GM19351 (cell line): Measurements from ENCODE around the gene REEP1.
"Not testable (repeated sequence)": the region's sequence is repeated elsewhere in the genome, so short reads cannot be mapped to it uniquely, and the experiment has no call there.

ENCODE experiments used
- ATAC-seq: cut with Tn5 transposase; IDR thresholded peaks from one replicate; pipeline ENCODE4 v1.9.1; 2021; ENCODE audit warnings: mild to moderate bottlenecking, moderate library complexity; ENCODE audit not compliant: unreplicated experiment

Gene REEP1

DNA sequence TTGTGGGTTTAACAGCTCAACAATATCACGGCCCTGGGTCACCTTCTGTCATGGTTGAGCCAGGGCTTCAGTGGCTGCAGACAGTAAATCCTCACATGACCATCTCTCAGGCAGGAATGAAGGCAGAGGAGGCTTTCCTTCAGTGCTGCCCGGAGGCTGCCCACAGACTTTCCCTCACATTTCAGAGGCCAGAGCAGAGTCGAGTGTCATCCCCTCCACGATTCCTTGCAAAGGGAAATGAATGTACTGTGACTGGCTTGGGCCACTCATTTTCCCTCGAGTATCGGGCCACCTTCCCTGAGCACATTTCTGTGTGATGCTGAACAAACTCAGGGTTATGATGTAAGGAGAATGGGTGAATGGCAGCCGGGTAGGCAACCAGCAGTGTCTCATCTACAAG is 10.0 kb upstream of the REEP1 start:
- ATAC-seq: no peak

DNA sequence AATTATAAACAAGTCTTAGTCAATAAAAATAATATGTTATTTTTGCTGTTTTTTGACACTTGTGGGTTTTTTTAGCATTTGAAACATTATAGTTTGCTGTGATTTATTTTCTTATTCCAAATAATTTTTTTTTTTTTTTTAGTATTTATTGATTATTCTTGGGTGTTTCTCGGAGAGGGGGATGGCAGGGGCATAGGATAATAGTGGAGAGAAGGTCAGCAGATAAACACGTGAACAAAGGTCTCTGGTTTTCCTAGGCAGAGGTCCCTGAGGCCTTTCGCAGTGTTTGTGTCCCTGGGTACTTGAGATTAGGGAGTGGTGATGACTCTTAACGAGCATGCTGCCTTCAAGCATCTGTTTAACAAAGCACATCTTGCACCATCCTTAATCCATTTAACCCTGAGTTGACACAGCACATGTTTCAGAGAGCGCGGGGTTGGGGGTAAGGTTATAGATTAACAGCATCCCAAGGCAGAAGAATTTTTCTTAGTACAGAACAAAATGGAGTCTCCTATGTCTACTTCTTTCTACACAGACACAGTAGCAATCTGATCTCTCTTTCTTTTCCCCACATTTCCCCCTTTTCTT is 8.5 kb upstream of the REEP1 start:
- ATAC-seq: not testable (repeated sequence)

DNA sequence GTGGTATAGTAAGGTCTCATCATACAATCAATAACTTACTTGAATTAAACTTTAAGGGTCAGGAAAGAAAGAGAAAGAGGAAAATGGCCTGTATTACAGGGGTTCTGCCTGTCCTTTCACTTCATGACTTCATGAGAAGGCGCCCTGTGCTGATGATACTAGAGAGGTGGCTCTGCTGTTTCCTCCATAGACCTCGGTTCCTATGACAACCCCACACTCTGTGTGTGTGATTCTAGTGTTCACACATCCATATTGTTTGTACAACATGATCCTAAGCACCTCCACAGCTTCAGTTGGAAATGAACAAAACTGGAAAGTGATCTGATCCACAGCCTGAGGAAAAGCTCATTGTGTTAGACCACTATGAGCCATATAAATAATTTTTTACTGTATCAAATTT is 7.0 kb upstream of the REEP1 start:
- ATAC-seq: no peak

DNA sequence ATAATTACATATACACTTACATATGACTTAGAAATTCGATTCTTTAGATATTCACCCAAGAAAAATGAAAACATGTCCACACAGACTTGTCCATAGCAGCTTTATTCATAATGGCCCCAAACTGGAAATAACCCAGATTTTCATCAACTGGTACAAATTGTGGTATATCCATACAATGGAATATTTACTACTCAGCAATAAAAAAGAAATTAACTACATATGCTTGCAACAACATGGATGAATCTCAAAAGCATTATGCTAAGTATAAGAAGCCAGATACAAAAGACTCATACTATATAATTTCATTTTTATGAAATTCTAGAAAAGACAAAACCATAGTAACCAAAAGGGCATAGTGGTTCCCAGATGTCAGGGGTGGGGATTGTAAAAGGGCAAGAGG is 5.1 kb upstream of the REEP1 start:
- no peak for ATAC-seq

DNA sequence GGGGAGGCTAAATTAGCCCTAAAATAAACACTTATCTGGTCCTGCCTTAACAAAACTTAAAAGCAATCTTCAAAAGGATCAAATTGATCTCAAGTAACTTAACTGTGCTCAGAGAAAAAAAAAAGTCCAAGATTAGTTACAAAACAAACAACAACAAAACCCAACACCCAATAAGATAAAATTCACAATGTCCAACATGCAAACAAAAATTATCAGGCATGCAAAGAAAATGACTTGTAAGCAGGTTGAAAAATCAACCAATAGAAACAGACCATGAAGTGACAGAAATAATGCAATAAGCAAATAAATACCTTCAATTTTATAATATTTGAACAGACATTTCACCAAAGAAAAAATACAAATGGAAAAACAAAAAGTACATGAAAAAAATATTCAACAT is 4.0 kb upstream of the REEP1 start:
- ATAC-seq: no peak

DNA sequence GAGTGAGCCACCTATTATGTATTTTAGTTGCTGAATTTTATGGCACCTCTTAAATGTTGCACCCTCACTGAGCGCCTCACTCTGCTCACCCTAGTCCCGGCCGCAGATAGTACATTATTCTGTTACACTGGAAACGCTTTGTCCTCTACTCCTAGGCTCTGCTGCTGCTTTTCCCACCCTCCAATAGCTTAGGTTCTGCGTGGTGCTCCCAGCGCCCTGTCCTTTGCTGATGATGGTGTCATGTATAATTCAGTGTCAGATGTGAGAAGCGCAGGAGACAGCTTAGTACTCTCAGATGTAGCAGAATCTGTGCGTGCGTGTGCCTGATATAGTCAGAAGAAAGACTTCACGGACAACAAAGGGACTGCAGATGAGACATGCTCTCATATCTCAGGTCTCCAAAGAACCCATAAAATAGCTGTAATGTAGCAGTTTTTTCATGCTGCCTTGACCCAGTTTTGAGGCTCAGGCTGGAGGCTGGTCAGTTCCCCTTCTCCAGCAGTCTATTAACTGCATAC is 1.4 kb upstream of the REEP1 start:
- no peak for ATAC-seq

DNA sequence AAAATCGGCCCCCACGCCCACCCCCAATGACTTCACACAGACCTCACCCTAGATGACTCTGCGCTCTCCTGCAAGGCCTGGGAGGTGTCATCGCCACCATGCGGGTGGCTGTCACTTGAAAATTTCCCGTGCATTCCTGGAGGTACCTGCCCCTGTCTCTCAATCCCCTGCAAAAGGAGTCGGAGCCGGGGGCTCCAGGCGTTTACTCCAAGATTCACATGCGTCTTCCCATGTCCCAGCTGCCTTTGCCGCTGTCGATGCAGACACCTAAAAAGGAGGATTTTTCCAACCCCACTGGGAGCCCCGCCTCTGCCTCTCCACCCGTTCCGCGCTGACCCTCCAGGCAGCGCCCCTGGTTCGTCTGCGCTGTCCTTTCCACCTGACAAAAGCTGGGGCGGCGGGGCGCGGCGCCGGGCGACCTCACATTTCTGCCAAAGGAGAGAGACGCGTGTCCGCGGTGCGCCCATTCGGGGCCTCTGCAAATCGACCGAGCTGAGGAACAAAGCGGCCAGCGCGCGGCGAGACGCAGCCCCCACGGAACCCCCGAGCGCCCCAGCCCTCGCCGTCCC is 667 bp downstream of the REEP1 start:
- peak; percentile 9 for ATAC-seq

DNA sequence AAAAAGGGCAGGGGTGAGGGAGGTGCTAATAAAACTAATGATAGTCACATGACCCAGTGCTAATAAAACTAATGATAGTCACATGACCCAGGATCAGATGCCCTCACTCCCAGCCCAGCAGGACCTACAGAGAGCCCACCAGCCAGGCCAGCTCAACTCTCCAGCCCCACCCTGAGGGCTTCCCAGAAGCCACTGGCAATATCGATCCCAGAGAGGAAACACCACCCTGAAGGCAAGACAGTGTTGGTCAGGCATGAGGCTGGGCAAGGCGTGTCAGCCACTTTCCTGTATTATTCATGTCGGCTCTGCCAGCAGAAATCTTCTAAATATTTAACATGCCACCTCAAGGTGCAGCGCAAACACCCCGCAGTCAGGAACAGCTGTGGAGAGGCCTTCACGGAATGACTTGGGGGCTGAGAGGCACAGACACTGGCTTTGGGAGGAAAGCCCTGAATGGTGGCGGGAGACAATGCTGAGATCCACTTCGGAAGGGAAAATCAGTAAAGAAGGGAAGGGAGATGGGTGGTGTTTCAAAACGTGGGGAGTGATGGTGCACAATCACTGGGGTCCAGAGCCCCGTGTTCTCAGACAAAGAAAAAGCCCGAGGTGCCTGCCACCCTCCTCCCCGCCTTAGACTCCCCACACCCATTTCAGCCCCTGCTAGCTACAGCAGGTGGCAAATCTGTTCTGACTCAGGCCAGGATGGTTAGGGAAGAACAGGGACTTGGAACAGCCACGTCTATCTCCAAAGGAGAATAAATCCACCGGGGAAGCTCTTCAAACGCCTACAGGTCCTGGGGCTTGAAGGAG is 1.4 kb downstream of the REEP1 start:
- ATAC-seq: no peak

DNA sequence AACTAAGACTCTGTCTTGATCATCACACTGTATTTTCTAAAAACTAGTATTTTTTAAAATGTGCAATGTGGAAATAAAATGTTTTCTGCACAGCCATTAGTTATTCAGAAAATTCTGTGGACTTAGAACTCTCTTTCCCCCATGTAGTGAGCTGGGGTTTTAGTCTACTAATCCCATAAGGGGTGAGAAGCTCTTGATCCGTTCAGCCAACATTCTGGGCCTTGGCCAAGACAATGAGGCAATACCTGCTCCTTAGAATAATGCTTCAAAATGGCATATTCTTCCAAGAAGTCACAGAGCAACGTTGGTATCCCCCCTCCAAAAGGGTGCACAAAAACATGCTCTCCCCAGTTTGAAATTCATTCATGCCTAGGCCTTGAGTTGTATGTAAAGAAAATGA is 4.0 kb downstream of the REEP1 start:
- ATAC-seq: no peak

DNA sequence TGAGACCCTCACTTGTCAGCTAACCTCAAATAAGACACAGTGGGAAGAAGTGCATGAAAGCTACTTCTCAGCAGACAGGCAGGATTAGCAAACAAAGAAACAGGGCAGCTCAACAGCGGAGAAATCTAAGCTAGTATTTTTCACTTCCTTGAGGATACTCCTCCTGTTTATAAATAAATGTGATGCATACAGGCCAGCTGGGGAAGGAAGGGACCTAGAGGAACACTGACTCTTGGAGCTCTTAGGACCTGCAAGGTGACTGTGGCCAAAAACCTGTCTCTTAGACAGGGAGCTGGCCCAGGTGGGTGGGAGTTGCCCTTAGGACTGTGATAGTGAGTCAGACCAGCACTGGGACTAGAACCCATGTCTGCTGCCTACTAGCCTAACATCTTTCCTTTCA is 4.8 kb downstream of the REEP1 start:
- ATAC-seq: no peak

DNA sequence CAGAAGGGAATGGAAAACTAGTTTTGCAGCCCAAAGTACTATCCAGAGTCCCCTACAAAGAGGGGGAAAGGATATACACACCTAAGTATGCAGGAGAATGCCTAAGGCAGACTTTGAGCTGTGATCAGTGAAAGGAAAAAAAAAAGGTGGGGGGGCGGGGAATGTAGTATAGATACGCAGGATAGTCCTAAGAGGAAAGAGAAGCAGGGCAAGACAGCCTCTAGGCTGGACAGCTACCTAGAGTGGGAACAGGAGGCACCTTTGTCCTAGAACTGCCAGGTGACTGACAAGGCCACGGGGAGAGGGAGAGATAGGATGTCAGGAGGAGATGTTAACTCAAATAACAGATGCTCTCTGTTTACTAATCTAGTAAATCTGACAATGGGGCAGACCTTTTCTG is 6.0 kb downstream of the REEP1 start:
- no peak for ATAC-seq

DNA sequence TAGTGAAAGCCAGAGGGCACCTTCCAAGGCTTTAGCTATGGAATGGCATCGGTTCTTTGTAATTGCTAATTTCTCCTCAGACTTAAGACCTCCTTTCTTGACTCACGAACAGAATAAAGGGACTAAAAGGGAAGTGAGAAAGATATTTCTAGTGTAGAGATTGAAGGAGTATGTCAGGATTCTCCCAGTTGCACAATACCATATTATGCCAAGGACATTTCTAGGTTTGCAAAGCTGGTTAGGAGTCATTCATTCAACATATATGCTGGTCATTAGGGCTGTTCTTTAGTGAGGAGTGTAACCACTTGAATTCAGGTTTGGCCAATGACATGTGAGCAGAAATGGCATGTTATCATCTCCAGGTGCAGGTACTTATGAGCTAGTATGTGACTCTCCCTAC is 7.4 kb downstream of the REEP1 start:
- no peak for ATAC-seq

DNA sequence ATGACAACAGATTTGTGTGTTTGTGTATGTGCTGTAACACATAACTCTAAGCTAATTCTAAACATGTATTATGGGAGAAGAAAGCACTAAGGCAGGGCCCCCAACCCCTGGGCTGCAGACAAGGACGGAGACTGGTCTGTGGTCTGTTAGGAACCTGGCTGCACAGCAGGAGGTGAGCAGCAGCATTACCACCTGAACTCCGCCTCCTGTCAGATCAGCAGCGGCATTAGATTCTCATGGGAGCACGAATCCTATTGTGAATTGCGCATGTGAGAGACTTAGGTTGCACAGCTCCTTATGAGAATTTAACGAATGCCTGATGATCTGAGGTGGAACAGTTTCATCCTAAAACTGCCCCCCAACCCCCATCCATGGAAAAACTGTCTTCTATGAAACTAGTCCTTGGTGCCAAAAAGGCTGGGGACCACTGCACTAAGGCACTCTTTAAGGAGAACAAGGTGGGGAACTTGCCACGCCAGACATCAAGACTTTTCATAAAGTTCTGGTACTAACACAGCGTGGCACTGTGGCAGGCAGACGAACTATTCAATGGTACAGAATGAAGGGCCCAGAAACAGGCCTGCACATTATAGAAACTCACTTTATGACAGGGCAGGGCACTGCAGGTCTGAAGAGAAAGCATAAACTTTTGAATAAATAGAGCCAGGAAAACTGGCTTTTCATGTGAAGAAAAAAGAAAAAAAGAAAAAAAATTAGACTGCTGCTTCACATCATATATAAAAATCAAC is 14.0 kb downstream of the REEP1 start:
- ATAC-seq: no peak

DNA sequence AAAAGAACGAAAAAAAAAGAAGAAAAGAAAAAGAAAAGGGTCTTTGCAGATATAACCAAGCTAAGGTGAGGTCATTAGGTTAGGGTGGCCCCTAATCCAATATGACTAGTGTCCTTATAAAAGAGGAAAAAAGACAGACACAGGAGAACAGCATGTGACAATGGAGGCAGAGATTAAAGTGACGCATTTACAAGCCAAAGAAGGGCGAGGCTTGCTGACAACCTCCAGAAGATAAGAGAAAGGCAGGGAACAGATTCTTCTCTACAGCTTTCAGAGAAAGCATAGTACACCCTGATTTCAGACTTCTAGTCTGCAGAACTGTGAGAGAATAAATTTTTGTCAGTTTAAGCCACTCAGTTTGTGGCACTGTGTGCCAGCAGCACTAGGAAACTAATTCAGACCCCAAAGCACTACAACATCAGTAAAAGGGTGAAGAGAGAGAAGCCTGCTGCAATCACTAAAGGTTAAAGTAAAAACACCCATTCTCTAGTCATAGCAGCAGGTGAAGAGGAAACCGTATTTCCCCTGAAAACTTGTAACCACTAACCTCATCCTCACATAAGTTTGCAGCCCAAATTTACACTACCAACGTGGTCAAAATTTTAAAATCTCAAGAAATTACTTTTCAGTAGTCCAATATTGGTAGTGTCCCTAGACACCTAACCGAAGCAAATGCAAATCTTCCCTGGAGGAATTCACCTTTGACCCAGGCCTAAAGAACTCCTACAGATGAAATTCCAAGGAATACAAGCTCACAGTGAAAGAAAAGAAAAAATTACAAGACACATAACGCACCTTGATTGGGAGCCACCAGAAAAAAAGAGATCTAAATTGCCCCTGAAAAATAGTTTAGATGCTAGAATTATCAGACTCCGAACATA is 17.5 kb downstream of the REEP1 start:
- ATAC-seq: no peak

DNA sequence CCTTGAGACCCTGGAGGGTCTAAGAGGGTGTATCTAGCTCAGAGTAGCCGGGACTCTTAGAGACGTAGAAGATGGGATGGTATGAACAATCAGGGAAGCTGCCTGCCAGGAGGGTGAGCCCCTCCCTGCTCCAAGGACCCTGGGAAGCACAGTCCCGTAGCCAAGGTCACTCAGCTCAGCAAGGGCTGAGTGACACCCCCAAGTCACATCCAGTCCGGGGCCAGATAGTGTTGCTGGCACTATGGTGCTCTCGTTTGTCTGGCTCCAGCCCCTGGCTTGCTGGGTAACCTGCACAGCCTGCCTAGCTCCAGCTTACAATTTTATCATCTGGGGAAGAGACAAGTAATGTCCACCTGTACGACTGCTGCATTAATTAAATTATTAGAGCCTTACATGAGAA is 22.3 kb downstream of the REEP1 start:
- no peak for ATAC-seq

DNA sequence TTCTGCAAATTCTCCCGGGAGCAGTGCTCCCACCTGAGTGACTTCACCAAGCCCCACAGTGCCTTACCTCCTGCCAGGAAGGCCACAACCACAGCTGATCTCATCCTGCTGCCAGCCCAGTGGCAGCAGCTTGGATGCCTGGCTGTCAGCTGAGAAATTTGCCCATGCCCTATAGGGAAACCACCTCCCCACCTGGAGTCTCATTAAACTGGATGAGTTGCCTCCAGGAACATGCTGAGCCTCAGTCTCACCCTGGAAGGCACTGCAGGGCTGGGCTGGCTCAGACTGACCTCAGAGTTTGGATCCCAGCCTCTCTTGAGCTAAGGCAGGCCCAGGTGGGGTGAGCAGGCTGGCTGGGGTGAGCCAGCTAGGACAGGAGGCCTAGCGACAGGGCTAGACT is 23.3 kb downstream of the REEP1 start:
- no peak for ATAC-seq

DNA sequence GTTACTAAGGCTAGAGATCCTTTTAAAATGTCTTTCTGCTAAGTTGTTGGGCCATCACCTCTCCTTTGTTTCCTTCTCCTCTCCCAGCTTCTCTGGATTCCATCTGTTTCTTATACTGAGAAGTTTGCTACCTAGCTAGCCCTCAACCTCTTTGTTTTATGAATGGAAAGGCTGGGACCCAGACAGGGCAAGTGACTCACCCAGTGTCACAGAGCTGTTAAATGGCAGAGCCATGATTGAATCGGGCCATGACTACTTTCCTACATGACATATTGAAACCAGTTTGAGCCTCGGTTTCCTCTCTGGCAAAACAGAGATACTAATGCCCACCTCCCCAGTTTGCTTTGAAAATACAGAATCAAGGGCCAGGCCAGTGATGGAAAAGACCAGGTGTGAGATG is 24.1 kb downstream of the REEP1 start:
- ATAC-seq: no peak

DNA sequence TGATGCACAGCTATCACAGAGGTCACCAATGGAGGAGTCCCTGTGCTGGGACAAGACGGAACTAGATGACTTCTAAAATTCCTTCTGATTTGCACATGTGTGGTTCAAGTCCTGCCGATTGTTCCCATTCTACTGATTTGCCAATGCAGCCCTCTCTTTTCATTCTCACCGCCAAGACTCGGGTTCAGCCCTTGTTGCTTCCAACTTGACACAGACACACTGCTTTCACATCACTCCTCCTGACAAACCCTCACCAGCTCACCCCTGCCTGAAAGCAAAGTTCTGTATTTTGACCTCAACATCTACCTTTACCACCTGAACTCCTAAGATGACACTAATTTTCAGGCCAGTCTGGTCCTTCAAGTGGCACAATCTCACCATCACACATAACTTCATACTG is 25.5 kb downstream of the REEP1 start:
- no peak for ATAC-seq

DNA sequence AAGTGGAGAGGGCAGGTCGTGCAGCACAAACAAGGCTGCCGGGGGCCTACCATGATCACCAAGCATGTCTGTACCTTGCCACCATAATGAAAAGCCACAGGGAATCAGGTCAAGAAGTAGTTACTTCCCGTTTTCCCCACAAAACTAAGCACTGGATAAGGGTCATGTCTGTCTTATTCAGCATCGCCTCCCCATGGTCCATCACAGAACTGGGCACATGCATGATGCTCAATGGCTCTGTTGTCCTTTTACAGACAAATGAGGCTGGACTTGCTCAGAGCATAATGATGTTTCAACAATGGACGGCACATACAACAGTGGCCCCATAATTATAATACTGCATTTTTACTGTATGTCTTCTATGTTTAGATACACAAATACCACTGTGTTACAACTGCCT is 27.5 kb downstream of the REEP1 start:
- ATAC-seq: no peak

DNA sequence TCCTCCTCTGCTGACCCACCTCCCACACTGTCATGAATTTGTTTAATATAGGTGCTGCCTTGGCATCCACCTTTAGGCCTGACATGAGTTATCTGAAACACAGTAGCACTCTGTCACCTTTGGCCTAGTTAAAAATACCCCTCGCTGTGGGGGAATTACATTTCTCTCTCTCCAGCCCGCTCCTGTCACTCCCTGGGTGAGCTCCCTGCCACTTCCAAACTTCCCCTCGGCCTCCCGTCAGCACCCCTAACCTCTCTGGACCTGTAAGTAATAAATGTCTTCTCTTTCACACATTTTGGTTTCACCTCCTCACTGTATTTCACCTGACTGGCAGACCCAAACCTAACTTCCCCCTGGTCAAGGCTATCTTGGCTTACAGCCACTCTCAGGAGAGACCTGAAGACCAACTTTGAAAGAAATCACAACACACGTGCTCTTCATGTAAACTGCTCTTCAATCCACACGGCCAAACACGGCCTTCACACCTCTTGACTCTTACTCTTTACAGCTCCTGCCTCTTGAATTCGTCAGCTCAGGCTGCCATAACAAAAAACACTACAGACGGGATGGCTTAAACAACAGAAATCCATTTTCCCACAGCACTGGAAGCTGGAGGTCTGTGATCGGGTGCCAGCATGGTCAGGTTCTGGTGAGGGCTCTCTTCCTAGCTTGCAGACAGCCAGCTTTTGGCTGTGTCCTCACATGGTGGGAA is 28.3 kb downstream of the REEP1 start:
- no peak for ATAC-seq
